A549 treated with CORT108297 at 1 μM for 4 hours (cell line): Measurements from ENCODE around the gene PUDP. TPM values are rescaled to one million over a fixed set of nuclear protein-coding genes. Genes with fewer than 3 reads are reported as not detected.

Source experiments
- total RNA-seq: library from RNA; stranded (reverse); fragments of 200-300 nt; extraction: Qiagen RNA extraction; gene quantifications from 5 replicates; pipeline ENCODE4 v1.2.3, GENCODE V29; 2022

Gene PUDP
- 24.5 to 28.0 TPM (median 24.6 TPM) in 5 replicates for total RNA-seq

DNA sequence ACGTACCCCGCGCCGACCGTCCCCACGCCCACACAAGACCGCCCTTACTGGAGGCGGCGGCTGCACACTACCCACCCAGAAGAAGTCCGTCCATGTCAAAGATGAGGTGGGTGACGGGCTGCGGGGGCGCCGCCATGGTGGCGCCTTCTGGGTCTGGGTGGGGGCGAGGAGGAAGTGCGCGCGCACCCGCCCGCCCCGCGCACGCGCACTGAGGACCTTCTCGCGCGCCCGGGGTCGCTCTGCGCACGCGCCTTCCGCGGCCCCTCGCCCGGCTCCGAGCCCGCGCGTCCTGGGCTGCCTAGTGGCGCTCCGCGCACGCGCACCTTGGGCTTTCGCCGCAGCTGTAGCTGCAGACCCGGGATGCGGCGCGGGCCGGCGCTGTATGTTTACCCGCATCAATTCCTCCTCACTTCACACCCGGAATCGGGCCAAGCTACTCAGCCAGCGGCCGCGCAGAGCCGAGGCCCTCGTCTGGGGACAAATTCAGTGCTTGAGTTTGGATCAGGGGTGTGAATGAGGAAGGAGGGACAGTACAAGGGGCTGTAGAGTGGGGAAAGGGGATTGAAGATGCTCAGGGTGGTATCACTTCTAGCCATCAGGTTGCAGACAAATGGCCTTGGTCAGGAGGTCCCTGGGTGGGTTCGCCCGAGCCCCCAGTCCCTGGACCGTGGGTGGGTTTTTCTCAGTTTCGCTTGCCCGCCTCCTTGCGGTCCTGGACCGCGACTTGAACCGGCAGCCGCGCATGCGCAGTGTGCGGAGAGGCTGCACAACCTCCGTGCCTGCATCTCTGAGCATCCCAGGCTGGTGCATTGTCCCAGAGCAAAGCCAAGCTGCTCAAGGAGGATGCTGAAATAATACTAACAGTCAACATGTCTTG lies at the start of gene PUDP:
Gene PUDP (minus strand): TSS at position 176 of the 877 bp plus-strand sequence. CDS start 40 bp downstream, at position 136.

GRCh38 chrX:7147413-7147977 lies 458 bp downstream of the PUDP start, which contains the start of gene STS:
Gene STS (plus strand): TSS chrX:7147712. CDS start chrX:7253200, 105,488 bp downstream.

Other genes with a start within 250 kb of the PUDP start
- gene STS, start 441 bp downstream of the PUDP start, total RNA-seq, result 1.9 to 2.3 TPM (median 2.1 TPM) in 5 replicates